ENCODE measurements around the gene GORAB.

- TF ChIP-seq CTCF (IDR thresholded peaks at IDR 0.05; ENCODE audit: low read depth, low read length, poor library complexity, severe bottlenecking) (no peak), EZH2phosphoT487 (IDR thresholded peaks at IDR 0.05; ENCODE audit: borderline replicate concordance, low read length) (no peak)
These were observed 20.9 kb upstream of the GORAB start for GRCh38 chr1:170511038-170511437.
